ENCODE results near the gene CACNA1S. TPM values are rescaled to one million over a fixed set of nuclear protein-coding genes. Genes with fewer than 3 reads are reported as not detected.

Gene CACNA1S
- total and polyA plus RNA-seq, 2 experiments from 2014 or later = not detected

DNA sequence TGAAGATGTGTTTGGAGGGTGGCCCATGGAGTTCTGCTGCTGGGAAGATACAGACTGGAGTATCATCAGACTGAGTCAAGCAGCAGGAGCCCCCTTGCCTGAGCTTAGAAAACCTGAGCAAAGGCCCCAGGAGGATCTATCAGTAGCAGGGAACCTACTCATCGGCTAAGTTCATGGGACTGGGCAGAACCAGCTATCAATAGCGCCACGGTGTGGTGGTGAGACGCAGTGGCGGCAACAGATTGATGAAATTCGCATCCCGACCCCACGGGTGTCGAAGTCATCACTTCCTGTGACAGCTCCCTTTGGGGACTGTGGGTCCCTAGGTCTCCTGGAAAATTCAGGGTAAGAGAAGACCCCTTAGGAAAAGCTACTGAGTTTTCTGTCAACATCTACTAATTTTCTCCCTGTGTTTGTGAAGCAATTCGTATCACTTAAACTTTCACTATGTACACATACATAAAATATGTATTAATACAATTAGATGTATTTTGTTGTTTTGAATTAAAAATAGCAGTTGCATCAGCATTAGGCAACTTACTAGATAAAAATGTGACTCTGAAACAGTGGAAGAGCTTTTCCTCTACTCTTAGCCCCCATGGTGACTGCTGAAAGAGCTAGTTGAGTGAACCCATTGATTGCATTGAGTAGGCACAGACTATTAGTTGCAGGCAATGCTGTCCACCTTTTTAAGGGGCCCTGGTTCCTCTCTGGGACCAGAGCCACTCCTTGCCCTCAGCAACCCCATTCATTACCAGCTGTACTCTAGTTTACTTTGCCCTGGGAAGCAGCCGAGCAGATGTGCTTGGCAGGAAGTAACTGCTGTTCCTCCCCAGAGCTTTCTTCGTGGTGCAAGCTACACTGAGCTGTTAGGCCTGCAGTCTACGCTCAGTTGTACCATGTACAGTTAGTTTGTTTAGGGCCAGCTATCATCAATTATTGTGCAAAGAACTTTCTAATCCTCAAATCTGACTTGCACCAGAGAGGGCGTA is 7.3 kb upstream of the CACNA1S start:
- peak; percentile 50 for DNase-seq (ENCODE audit: low spot score)
- Histone ChIP-seq H3K27me3 (peaks cover 46% of the 10 kb centered on the region), H3K9me3 (ENCODE audit: low read depth) (no peaks in the 10 kb centered on the region), H3K36me3 (replicated peaks; ENCODE audit: insufficient read depth, low read depth) (no peaks in the 10 kb centered on the region), H3K4me3 (no peak overlapping the region), H3K4me2 (no peak overlapping the region), H3K27ac (no peak overlapping the region), H3K9me2 (replicated peaks; ENCODE audit: insufficient read depth) (no peaks in the 10 kb centered on the region), H2AFZ (no peak overlapping the region), H4K20me1 (ENCODE audit: insufficient read depth, poor library complexity, severe bottlenecking) (no peaks in the 10 kb centered on the region), H3K79me2 (no peaks in the 10 kb centered on the region), H3K4me1 (ENCODE audit: insufficient read depth) (no peaks in the 10 kb centered on the region)
- TF ChIP-seq EZH2 (IDR thresholded peaks at IDR 0.05; ENCODE audit: borderline replicate concordance) = no peak
- TF ChIP-seq, protein P1, sequence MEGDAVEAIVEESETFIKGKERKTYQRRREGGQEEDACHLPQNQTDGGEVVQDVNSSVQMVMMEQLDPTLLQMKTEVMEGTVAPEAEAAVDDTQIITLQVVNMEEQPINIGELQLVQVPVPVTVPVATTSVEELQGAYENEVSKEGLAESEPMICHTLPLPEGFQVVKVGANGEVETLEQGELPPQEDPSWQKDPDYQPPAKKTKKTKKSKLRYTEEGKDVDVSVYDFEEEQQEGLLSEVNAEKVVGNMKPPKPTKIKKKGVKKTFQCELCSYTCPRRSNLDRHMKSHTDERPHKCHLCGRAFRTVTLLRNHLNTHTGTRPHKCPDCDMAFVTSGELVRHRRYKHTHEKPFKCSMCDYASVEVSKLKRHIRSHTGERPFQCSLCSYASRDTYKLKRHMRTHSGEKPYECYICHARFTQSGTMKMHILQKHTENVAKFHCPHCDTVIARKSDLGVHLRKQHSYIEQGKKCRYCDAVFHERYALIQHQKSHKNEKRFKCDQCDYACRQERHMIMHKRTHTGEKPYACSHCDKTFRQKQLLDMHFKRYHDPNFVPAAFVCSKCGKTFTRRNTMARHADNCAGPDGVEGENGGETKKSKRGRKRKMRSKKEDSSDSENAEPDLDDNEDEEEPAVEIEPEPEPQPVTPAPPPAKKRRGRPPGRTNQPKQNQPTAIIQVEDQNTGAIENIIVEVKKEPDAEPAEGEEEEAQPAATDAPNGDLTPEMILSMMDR (IDR thresholded peaks at IDR 0.05; ENCODE audit: poor library complexity) = peak; percentile 55
- no peak for TF ChIP-seq EZH2phosphoT487 (IDR thresholded peaks at IDR 0.05; ENCODE audit: low read depth, severe bottlenecking, unreplicated experiment)
- 33% methylated on average over 14 of the region's 14 CpGs for WGBS (ENCODE audit: low lambda C conversion rate, missing lambda C conversion rate)

DNA sequence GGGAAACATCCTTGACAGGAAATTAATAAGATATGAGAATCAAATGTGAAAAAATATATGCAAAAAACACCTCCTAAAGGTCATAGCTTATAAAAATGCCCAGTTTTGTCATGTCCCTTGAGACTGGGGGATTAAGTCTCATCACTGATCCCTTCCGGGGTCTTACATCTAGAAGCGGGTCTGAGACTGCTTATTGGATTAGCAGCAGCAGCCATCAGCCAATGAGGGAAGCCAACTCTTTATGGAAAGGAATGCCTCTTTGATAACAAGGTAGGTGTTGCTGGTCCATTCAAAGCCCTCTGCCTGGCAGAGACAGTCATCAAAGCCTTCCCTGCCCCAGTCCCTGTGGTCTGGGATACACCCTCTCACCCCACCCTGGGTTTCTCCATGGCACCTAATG is 3.9 kb upstream of the CACNA1S start:
- Histone ChIP-seq H3K4me1 (ENCODE audit: insufficient read depth) (no peaks in the 10 kb centered on the region), H3K79me2 (no peaks in the 10 kb centered on the region), H3K36me3 (replicated peaks; ENCODE audit: insufficient read depth, low read depth) (no peaks in the 10 kb centered on the region), H3K9me2 (replicated peaks; ENCODE audit: insufficient read depth) (no peaks in the 10 kb centered on the region), H3K27ac (no peak overlapping the region), H3K9me3 (ENCODE audit: low read depth) (no peaks in the 10 kb centered on the region), H4K20me1 (ENCODE audit: insufficient read depth, poor library complexity, severe bottlenecking) (no peaks in the 10 kb centered on the region), H3K4me2 (no peak overlapping the region), H3K4me3 (no peak overlapping the region), H2AFZ (no peak overlapping the region), H3K27me3 (peaks cover 34% of the 10 kb centered on the region)
- DNase-seq (ENCODE audit: low spot score) = no peak
- TF ChIP-seq, protein P1 (IDR thresholded peaks at IDR 0.05; ENCODE audit: poor library complexity) = no peak
- TF ChIP-seq EZH2 (IDR thresholded peaks at IDR 0.05; ENCODE audit: borderline replicate concordance) = no peak
- TF ChIP-seq EZH2phosphoT487 (IDR thresholded peaks at IDR 0.05; ENCODE audit: low read depth, severe bottlenecking, unreplicated experiment) = no peak
- 72% methylated on average over 2 of the region's 2 CpGs for WGBS (ENCODE audit: low lambda C conversion rate, missing lambda C conversion rate)

DNA sequence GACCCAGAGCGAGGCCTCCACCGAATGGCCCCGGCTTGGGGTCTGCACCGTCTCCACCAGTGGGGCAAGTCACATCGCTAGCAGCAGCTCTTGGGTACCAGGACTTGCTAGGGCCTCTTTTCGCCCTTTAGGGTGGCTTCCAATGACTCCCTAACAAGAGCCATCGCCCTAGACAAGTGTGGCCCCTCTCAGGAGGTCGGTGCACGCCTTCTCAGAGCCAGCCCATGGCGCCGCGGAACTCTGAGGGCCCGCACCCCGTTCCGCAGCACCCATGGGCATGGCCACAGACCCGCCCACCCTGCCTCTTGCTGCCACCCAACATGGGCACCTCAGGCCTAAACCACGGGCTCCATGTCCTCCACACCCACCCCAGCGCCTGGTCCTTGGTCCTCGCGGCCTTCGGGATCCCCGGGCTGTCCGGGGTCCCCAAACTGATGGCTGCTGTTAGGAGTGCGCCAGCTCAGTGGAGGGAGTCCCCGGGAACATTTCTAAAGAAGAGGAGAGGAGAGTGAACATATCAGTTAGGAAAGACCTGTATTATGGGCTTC is 3.2 kb upstream of the CACNA1S start:
- Histone ChIP-seq H3K4me2 (peak overlapping the region; percentile 91), H3K4me1 (ENCODE audit: insufficient read depth) (no peaks in the 10 kb centered on the region), H3K36me3 (replicated peaks; ENCODE audit: insufficient read depth, low read depth) (no peaks in the 10 kb centered on the region), H3K27me3 (peaks cover 28% of the 10 kb centered on the region), H3K4me3 (no peak overlapping the region), H3K27ac (no peak overlapping the region), H3K9me2 (replicated peaks; ENCODE audit: insufficient read depth) (no peaks in the 10 kb centered on the region), H2AFZ (no peak overlapping the region), H3K9me3 (ENCODE audit: low read depth) (no peaks in the 10 kb centered on the region), H4K20me1 (ENCODE audit: insufficient read depth, poor library complexity, severe bottlenecking) (no peaks in the 10 kb centered on the region), H3K79me2 (no peaks in the 10 kb centered on the region)
- TF ChIP-seq, protein P1 (IDR thresholded peaks at IDR 0.05; ENCODE audit: poor library complexity) = no peak
- TF ChIP-seq EZH2phosphoT487 (IDR thresholded peaks at IDR 0.05; ENCODE audit: low read depth, severe bottlenecking, unreplicated experiment) = no peak
- no peak for TF ChIP-seq EZH2 (IDR thresholded peaks at IDR 0.05; ENCODE audit: borderline replicate concordance)
- WGBS (ENCODE audit: low lambda C conversion rate, missing lambda C conversion rate) = 97% methylated on average over 22 of the region's 25 CpGs
- DNase-seq (ENCODE audit: low spot score) = no peak

Data from hepatocyte (in vitro differentiated cells).